Fibroblast of skin of left quadriceps (primary cell): ENCODE results near the gene ITGB2.
"Not testable (repeated sequence)": the region's sequence is repeated elsewhere in the genome, so short reads cannot be mapped to it uniquely, and the experiment has no call there.

Experiments
- DNase-seq, 2 experiments: peaks; one replicate each; pipeline ENCODE4 v3.0.0-alpha.2; 2013; ENCODE audit warnings: low read depth in 2 of 2

Gene ITGB2

GRCh38 chr21:44926331-44927101 lies 5.8 kb upstream of the ITGB2 start:
- DNase-seq = no peak

GRCh38 chr21:44925378-44925755 lies 4.7 kb upstream of the ITGB2 start:
- DNase-seq = no peak

GRCh38 chr21:44924606-44925377 lies 4.1 kb upstream of the ITGB2 start:
- DNase-seq = peak in 1 of 2 experiments; percentile 34

- no peak for DNase-seq
Observed at GRCh38 chr21:44923480-44924084, 2.9 kb upstream of the ITGB2 start.

- DNase-seq = no peak
Observed at GRCh38 chr21:44921928-44922327, 1.2 kb upstream of the ITGB2 start.

GRCh38 chr21:44919913-44920693 lies 596 bp downstream of the ITGB2 start:
- no peak for DNase-seq

GRCh38 chr21:44919111-44919912 lies 1.4 kb downstream of the ITGB2 start:
- DNase-seq = no peak

- DNase-seq = no peak
Observed at GRCh38 chr21:44918581-44919033, 2.1 kb downstream of the ITGB2 start.

- no peak for DNase-seq
Observed at GRCh38 chr21:44918107-44918470, 2.6 kb downstream of the ITGB2 start.

GRCh38 chr21:44917446-44918106 lies 3.1 kb downstream of the ITGB2 start:
- no peak for DNase-seq

GRCh38 chr21:44916965-44917364 lies 3.7 kb downstream of the ITGB2 start:
- no peak for DNase-seq

- DNase-seq = no peak
Observed at GRCh38 chr21:44914176-44914874, 6.4 kb downstream of the ITGB2 start.

- no peak for DNase-seq
Observed at GRCh38 chr21:44913425-44914175, 7.1 kb downstream of the ITGB2 start.

- DNase-seq = not testable (repeated sequence)
Observed at GRCh38 chr21:44912506-44913412, 7.9 kb downstream of the ITGB2 start.

GRCh38 chr21:44912158-44912473 lies 8.6 kb downstream of the ITGB2 start:
- no peak for DNase-seq

- no peak for DNase-seq
Observed at GRCh38 chr21:44911384-44912157, 9.1 kb downstream of the ITGB2 start.

- DNase-seq = no peak
Observed at GRCh38 chr21:44911068-44911383, 9.7 kb downstream of the ITGB2 start.
